ENCODE results near the gene COL5A1.

Gene COL5A1

DNA sequence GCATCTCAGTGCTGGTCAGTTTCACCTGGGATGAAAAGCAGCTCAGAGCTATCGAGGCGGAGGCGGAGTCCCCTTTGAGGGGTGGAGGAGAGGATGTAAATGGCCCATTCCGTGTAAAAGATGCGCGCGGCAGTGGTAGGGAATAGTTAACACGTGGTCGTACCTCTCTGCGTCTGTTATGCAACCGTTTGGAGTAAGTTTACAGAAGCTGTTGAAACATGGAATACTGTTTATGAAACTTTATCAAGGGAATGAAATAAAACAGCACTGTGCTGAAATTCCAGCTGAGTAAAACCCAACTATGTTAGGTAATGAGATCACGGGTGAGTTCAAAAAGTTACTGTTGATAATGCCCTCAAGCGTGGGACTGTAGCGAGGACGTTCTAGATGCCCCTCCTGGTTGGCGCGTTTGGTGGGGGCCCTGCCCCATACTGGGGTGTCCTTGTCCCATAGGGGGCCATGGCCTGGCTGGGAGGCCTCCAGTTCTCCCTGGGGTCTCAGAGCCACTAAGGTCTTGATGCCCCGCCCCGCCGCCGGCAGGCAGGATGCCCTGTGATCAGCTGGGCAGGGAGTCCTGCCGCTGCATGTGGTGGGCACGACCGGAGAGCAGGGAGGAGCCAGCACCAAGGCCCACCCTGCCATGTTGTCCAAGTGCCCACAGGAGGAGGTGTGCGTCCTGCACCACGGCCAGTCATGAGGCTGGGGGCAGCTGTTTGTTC lies 90.9 kb downstream of the COL5A1 start:
- POLR2A ChIA-PET: no interaction called here
- no peak for DNase-seq (ENCODE audit: extremely low spot score)
- CTCF ChIA-PET: no interaction called here
- no peak for TF ChIP-seq CTCF (IDR thresholded peaks at IDR 0.05; ENCODE audit: control extremely low read depth, extremely low read depth, low read depth, missing control alignments)

GRCh38 chr9:134733480-134734232 lies 92.1 kb downstream of the COL5A1 start:
- POLR2A ChIA-PET: no interaction called here
- DNase-seq (ENCODE audit: extremely low spot score): no peak
- CTCF ChIA-PET: no interaction called here
- no peak for TF ChIP-seq CTCF (IDR thresholded peaks at IDR 0.05; ENCODE audit: control extremely low read depth, extremely low read depth, low read depth, missing control alignments)

DNA sequence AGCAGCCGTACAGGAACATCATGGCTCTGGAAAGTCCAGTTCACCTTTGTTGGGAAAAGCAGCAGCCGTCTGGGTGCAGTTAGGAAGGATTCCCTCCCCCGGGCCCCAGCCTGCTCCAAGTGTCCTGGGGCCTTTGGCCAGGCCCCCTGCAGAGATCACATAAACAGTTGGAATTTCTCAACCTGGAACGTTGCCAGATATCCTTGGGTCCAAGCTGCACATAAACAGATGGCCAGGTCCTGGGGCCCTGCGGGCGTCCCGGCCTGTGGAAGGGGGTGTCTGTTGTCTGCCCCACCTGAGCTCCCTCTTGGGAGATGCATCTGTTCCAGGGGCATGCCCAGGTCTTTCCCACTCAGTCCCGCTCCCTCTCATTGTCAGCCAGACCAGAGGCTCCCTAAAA lies 92.7 kb downstream of the COL5A1 start:
- TF ChIP-seq CTCF (IDR thresholded peaks at IDR 0.05; ENCODE audit: control extremely low read depth, extremely low read depth, low read depth, missing control alignments): no peak
- CTCF ChIA-PET: no interaction called here
- no peak for DNase-seq (ENCODE audit: extremely low spot score)
- POLR2A ChIA-PET: no interaction called here

- CTCF ChIA-PET: no interaction called here
- POLR2A ChIA-PET: no interaction called here
- DNase-seq (ENCODE audit: extremely low spot score): no peak
- no peak for TF ChIP-seq CTCF (IDR thresholded peaks at IDR 0.05; ENCODE audit: control extremely low read depth, extremely low read depth, low read depth, missing control alignments)
Measured at GRCh38 chr9:134735441-134736175, 94.0 kb downstream of the COL5A1 start.

DNA sequence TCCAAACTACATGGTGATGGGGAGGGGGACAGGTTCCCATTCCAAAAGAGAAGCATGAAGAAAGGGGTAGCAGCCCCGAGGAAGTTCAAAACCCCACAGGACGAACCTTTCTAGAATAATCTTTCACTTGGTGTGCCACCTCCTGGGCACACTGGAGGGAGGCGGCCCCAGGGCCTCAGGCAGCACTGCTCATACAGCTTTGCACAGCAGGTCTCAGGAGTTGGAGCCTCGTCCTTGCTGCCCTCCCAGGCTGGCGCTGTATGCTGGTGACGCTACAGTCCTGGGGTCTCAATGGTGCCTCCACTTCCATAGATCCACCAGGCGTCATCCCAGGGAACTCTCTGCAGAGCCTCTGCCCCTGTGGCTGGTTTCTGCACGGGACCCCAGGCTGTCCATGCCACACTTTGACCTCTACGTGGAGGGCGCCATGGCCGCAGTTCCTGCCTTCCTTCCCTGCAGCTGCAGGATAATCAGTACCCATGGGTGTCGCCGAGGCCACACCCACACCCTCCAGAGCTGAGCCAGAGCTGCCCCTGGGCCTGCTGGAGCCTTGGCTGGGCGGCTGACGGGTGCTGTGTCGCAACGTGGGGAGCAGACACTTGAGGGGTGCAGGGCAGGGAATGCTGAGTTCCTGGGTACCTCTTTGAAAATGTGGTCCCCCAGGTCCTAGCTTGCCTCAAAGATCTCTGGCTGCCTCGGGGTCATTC lies 95.3 kb downstream of the COL5A1 start:
- ChIA-PET POLR2A (no interaction called here), CTCF (no interaction called here)
- TF ChIP-seq CTCF (IDR thresholded peaks at IDR 0.05; ENCODE audit: control extremely low read depth, extremely low read depth, low read depth, missing control alignments): no peak
- DNase-seq (ENCODE audit: extremely low spot score): no peak
